Upper lobe of left lung (tissue), 6 donors: ENCODE measurements around the gene CAMK1D. TPM values are rescaled to one million over a fixed set of nuclear protein-coding genes. Genes with fewer than 3 reads are reported as not detected.

Experiments used
- ATAC-seq, 2 donors: fragments of 200-7000 bp; cut with Tn5 transposase; one replicate each; pipeline ENCODE4 v1.9.1; 2022; ENCODE audit warnings: mild to moderate bottlenecking in 2 of 2, moderate library complexity in 2 of 2; ENCODE audit not compliant: low FRiP score in 2 of 2
- DNase-seq, 2 donors: peaks; one replicate each; pipeline ENCODE4 v3.0.0-alpha.2; 2019 to 2020
- H3K27ac ChIP-seq, 4 donors: fragments of 200-600 bp; sonication (generic); one replicate each; pipeline ENCODE4 v1.5.1; 2016 to 2019
- H3K27me3 ChIP-seq, 4 donors: fragments of 200-600 bp; sonication (generic); one replicate each; pipeline ENCODE4 v1.5.1; 2017 to 2019
- H3K36me3 ChIP-seq, 4 donors: fragments of 200-600 bp; sonication (generic); one replicate each; pipeline ENCODE4 v1.5.1; 2016 to 2019
- H3K4me1 ChIP-seq, 4 donors: fragments of 200-600 bp; sonication (generic); one replicate each; pipeline ENCODE4 v1.5.1; 2018 to 2019
- H3K4me3 ChIP-seq, 4 donors: fragments of 200-600 bp; sonication (generic); one replicate each; pipeline ENCODE4 v1.5.1; 2017 to 2019; ENCODE audit warnings: mild to moderate bottlenecking in 2 of 4, moderate library complexity in 1 of 4
- H3K9me3 ChIP-seq, 4 donors: fragments of 200-600 bp; sonication (generic); one replicate each; pipeline ENCODE4 v1.5.1; 2018 to 2019
- EP300 ChIP-seq, 4 donors: sonication (generic); formaldehyde crosslinking; IDR thresholded peaks; one replicate each; pipeline ENCODE4 v1.5.1; 2017; ENCODE audit warnings: antibody characterized with exemption in 4 of 4, control low read depth in 2 of 4
- POLR2A ChIP-seq, 4 donors: fragments of 450-650 bp; IDR thresholded peaks; one replicate each; pipeline ENCODE4 v1.5.1; 2016 to 2017; ENCODE audit warnings: antibody characterized with exemption in 4 of 4, mild to moderate bottlenecking in 2 of 4
- POLR2AphosphoS5 ChIP-seq, 2 donors: sonication (generic); formaldehyde crosslinking; IDR thresholded peaks; one replicate each; pipeline ENCODE4 v1.5.1; 2017; ENCODE audit warnings: antibody characterized with exemption in 2 of 2
- WGBS, 2 donors: methylation state at CpG; one replicate each; pipeline ENCODE4 v1.1.5; 2017 to 2018; 5-methylcytosine and 5-hydroxymethylcytosine counted together
- total RNA-seq, 6 donors: library from RNA; depleted of rRNA in 4 of 6; stranded (reverse); fragments of >200 nt in 4 of 6; gene quantifications; one replicate each; pipeline versions ENCODE4 v1.1.0 to v1.2.1, GENCODE V29; 2016 to 2021
- TF ChIP-seq, protein P1 (sequence below), 6 experiments: fragments of 450-650 bp in 4 of 6; fragments of 200-600 bp in 2 of 6; sonication (generic) in 2 of 6; IDR thresholded peaks; one replicate each; pipeline ENCODE4 v1.5.1; 2016 to 2019; ENCODE audit warnings: antibody characterized with exemption in 6 of 6
- donor health status: DM: no; HTN: no; CAD: no; lungs with moderate emphysema.
- donor health status: DM: no; HTN: yes; CAD: no; lungs with severe emphysema.

Gene CAMK1D
- total RNA-seq, 6 donors from 2014 or later = 6.2 to 29.2 (median 19.0) TPM

GRCh38 chr10:12397147-12397896, 48.0 kb downstream of the CAMK1D start:
- 80 to 85% methylated on average over 10 of the region's 10 CpGs for WGBS, 2 donors
- Histone ChIP-seq H3K4me1 (peaks cover 0 to 17% (median 0%) of the 10 kb centered on the region in 4 donors), H3K4me3 (no peak overlapping the region), H3K9me3 (no peaks in the 10 kb centered on the region), H3K27me3 (no peaks in the 10 kb centered on the region), H3K36me3 (no peaks in the 10 kb centered on the region), H3K27ac (no peak overlapping the region)
- DNase-seq (no peak), ATAC-seq (no peak)
- TF ChIP-seq POLR2A (IDR thresholded peaks at IDR 0.05) (no peak), POLR2AphosphoS5 (IDR thresholded peaks at IDR 0.05) (no peak), EP300 (IDR thresholded peaks at IDR 0.05) (no peak)
- TF ChIP-seq, protein P1, sequence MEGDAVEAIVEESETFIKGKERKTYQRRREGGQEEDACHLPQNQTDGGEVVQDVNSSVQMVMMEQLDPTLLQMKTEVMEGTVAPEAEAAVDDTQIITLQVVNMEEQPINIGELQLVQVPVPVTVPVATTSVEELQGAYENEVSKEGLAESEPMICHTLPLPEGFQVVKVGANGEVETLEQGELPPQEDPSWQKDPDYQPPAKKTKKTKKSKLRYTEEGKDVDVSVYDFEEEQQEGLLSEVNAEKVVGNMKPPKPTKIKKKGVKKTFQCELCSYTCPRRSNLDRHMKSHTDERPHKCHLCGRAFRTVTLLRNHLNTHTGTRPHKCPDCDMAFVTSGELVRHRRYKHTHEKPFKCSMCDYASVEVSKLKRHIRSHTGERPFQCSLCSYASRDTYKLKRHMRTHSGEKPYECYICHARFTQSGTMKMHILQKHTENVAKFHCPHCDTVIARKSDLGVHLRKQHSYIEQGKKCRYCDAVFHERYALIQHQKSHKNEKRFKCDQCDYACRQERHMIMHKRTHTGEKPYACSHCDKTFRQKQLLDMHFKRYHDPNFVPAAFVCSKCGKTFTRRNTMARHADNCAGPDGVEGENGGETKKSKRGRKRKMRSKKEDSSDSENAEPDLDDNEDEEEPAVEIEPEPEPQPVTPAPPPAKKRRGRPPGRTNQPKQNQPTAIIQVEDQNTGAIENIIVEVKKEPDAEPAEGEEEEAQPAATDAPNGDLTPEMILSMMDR (IDR thresholded peaks at IDR 0.05) = no peak

DNA sequence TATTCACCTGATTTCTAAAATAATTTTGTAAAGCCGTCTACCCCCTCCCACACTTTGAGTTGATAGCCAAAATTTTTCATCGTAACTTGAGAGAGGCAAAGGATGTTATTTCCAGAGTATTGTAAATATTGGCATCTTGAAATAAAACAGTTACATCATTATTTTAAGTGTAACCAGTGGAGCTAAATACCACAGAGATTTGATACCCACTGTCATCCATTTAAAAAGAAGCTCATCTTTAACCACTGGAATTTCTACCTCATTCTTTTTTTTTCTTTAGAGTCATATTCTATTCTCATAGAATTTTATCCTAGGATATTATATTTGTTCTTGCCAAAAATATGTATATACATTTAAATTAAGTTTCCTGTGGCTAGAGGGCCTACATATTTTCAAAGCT, 48.6 kb downstream of the CAMK1D start:
- no peaks in the 10 kb centered on the region for H3K9me3 ChIP-seq
- no peak overlapping the region for H3K4me3 ChIP-seq
- ATAC-seq (no peak), DNase-seq (no peak)
- WGBS, 2 donors = 50 to 67% methylated on average over 2 of the region's 2 CpGs
- H3K27ac ChIP-seq = no peak overlapping the region
- peaks cover 0 to 17% (median 0%) of the 10 kb centered on the region in 4 donors for H3K4me1 ChIP-seq
- no peaks in the 10 kb centered on the region for H3K36me3 ChIP-seq
- no peaks in the 10 kb centered on the region for H3K27me3 ChIP-seq
- TF ChIP-seq POLR2AphosphoS5 (IDR thresholded peaks at IDR 0.05) (no peak), EP300 (IDR thresholded peaks at IDR 0.05) (no peak), POLR2A (IDR thresholded peaks at IDR 0.05) (no peak)
- TF ChIP-seq, protein P1 (IDR thresholded peaks at IDR 0.05) = no peak

- no peak for ATAC-seq
- no peaks in the 10 kb centered on the region for H3K27me3 ChIP-seq
- TF ChIP-seq POLR2A (IDR thresholded peaks at IDR 0.05) (no peak), POLR2AphosphoS5 (IDR thresholded peaks at IDR 0.05) (no peak), EP300 (IDR thresholded peaks at IDR 0.05) (no peak)
- TF ChIP-seq, protein P1 (IDR thresholded peaks at IDR 0.05) = no peak
- no peak overlapping the region for H3K27ac ChIP-seq
- H3K4me1 ChIP-seq = peaks cover 0 to 17% (median 1%) of the 10 kb centered on the region in 4 donors
- DNase-seq = no peak
- no peaks in the 10 kb centered on the region for H3K36me3 ChIP-seq
- WGBS, 2 donors = 84 to 88% methylated on average over 11 of the region's 11 CpGs
- H3K4me3 ChIP-seq = no peak overlapping the region
- no peaks in the 10 kb centered on the region for H3K9me3 ChIP-seq
Measured at GRCh38 chr10:12400266-12400931, 51.1 kb downstream of the CAMK1D start.

DNA sequence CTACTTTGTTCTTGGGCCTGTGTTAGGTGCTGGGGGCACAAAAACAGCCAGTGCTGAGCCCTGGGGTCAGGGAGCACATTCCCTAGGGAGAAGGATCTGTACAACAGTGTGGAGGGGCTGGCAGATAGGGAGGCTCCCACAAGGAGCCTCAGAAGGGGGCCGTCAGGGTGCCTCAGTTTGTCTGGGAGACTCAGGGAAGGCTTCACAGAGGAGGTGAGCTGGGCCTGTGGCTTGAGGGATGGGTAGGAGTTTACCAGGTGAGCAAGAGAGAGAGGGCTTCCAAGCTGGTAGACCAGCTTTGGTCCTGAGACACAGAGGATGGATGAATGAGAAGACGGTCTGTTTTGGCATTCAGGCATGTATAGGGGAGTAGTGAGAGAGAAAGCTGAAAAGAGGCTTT, 52.1 kb downstream of the CAMK1D start:
- Histone ChIP-seq H3K9me3 (no peaks in the 10 kb centered on the region), H3K36me3 (no peaks in the 10 kb centered on the region), H3K4me3 (no peak overlapping the region), H3K27ac (no peak overlapping the region), H3K27me3 (no peaks in the 10 kb centered on the region), H3K4me1 (peaks cover 0 to 12% (median 6%) of the 10 kb centered on the region in 4 donors)
- no peak for DNase-seq
- TF ChIP-seq POLR2A (IDR thresholded peaks at IDR 0.05) (no peak), EP300 (IDR thresholded peaks at IDR 0.05) (no peak), POLR2AphosphoS5 (IDR thresholded peaks at IDR 0.05) (no peak)
- TF ChIP-seq, protein P1 (IDR thresholded peaks at IDR 0.05) = no peak
- no peak for ATAC-seq
- WGBS, 2 donors = 93 to 96% methylated on average over 2 of the region's 2 CpGs
